Panc1 (cell line): ENCODE results near the gene ADCY3.

Source experiments
- CTCF ChIP-seq: fragments of 450-650 bp; IDR thresholded peaks from 2 replicates; pipeline ENCODE4 v1.5.1; 2017; ENCODE audit warnings: mild to moderate bottlenecking
- POLR2AphosphoS5 ChIP-seq: IDR thresholded peaks from 2 replicates; pipeline ENCODE4 v1.6.1; 2012; ENCODE audit warnings: mild to moderate bottlenecking, low read depth, low read length, moderate library complexity
- REST ChIP-seq, 2 experiments: IDR thresholded peaks; 2 replicates each; pipeline ENCODE4 v1.6.1; 2011 to 2012; ENCODE audit warnings: low read depth in 2 of 2, control low read depth in 1 of 2, low read length in 1 of 2, mild to moderate bottlenecking in 1 of 2, moderate library complexity in 1 of 2; ENCODE audit not compliant: insufficient read depth in 1 of 2
- SIN3A ChIP-seq: IDR thresholded peaks from 2 replicates; pipeline ENCODE4 v1.6.1; 2012; ENCODE audit warnings: low read depth, mild to moderate bottlenecking, low read length, moderate library complexity, borderline replicate concordance; ENCODE audit not compliant: insufficient read depth
- TCF7L2 ChIP-seq: IDR thresholded peaks from 2 replicates; pipeline ENCODE4 v1.6.1; 2011; ENCODE audit warnings: mild to moderate bottlenecking, low read depth, low read length, inconsistent platforms

GRCh38 chr2:24843330-24843860, 76.6 kb downstream of the ADCY3 start:
- no peak for TF ChIP-seq CTCF
- no peak for TF ChIP-seq POLR2AphosphoS5
- TF ChIP-seq REST (IDR thresholded peaks at IDR 0.05; ENCODE audit: insufficient read depth in 1 of 2, low read depth in 2 of 2, low read length in 1 of 2), result no peak
- TF ChIP-seq SIN3A, result no peak
- no peak for TF ChIP-seq TCF7L2
